ENCODE results near the gene TMEM250. TPM values are rescaled to one million over a fixed set of nuclear protein-coding genes. Genes with fewer than 3 reads are reported as not detected.
A peak's percentile ranks its signal among the peaks of the same experiment; 100 is the strongest.

Gene TMEM250
- total RNA-seq, 1 experiment from 2014 or later, result 48.4 TPM

GRCh38 chr9:136145580-136145979 lies 26.9 kb upstream of the TMEM250 start:
- TF ChIP-seq EZH2 (IDR thresholded peaks at IDR 0.05; ENCODE audit: borderline replicate concordance, low read depth, low read length, poor library complexity, severe bottlenecking), result no peak
- TF ChIP-seq, protein P1, sequence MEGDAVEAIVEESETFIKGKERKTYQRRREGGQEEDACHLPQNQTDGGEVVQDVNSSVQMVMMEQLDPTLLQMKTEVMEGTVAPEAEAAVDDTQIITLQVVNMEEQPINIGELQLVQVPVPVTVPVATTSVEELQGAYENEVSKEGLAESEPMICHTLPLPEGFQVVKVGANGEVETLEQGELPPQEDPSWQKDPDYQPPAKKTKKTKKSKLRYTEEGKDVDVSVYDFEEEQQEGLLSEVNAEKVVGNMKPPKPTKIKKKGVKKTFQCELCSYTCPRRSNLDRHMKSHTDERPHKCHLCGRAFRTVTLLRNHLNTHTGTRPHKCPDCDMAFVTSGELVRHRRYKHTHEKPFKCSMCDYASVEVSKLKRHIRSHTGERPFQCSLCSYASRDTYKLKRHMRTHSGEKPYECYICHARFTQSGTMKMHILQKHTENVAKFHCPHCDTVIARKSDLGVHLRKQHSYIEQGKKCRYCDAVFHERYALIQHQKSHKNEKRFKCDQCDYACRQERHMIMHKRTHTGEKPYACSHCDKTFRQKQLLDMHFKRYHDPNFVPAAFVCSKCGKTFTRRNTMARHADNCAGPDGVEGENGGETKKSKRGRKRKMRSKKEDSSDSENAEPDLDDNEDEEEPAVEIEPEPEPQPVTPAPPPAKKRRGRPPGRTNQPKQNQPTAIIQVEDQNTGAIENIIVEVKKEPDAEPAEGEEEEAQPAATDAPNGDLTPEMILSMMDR (conservative IDR thresholded peaks at IDR 0.05; ENCODE audit: low read depth, low read length), result no peak
- H3K27me3 ChIP-seq (replicated peaks; ENCODE audit: insufficient read depth, low read depth, low read length, poor library complexity), result no peaks in the 10 kb centered on the region
- intact Hi-C loops (cut with micrococcal nuclease; ENCODE audit: unreplicated experiment), result no loop called here
- peaks cover 13% of the 10 kb centered on the region for H3K4me1 ChIP-seq (ENCODE audit: insufficient read depth, low read length, poor library complexity, severe bottlenecking)
- H3K9me3 ChIP-seq (ENCODE audit: low read depth, low read length, poor library complexity, severe bottlenecking), result no peaks in the 10 kb centered on the region
- H3K27ac ChIP-seq (ENCODE audit: low read depth, low read length, poor library complexity, severe bottlenecking), result no peak overlapping the region
- BruUV-seq (replicated peaks), result no TSS peak
- no peaks in the 10 kb centered on the region for H3K36me3 ChIP-seq (ENCODE audit: insufficient read depth, low read length, poor library complexity, severe bottlenecking)
- POLR2A ChIA-PET (ENCODE audit: low non-redundant PET), result no interaction called here
- CTCF ChIA-PET, result interaction anchor here (0.6 kb wide), 1 partner anchor 56 kb away, joined by 5 read pairs; no protein-coding TSS in a partner anchor
- no peak overlapping the region for H3K4me3 ChIP-seq (ENCODE audit: low read depth, low read length, poor library complexity, severe bottlenecking)
- DNase-seq (ENCODE audit: low spot score), result no peak

DNA sequence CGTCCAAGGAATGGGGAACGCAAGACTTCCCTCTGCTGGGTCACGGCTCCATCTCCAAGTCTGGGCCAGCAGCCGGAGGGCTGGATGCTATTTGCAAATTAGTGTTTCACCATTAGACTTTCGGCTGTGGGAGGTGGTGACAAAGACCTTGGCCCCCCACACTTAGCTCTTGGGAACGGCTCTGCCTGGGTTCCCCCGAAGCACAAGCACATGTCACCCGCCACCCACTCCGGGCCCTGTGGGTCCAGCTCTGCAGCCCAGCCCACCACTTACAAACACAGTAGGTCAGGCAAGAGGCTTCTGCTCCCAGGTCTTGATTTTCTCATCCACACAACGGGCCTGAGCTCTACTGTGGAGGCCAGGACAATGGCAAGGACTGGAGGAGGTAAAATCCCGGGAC lies 25.8 kb upstream of the TMEM250 start:
- Histone ChIP-seq H3K9me3 (ENCODE audit: low read depth, low read length, poor library complexity, severe bottlenecking) (no peaks in the 10 kb centered on the region), H3K36me3 (ENCODE audit: insufficient read depth, low read length, poor library complexity, severe bottlenecking) (no peaks in the 10 kb centered on the region), H3K4me1 (ENCODE audit: insufficient read depth, low read length, poor library complexity, severe bottlenecking) (peaks cover 13% of the 10 kb centered on the region), H3K27ac (ENCODE audit: low read depth, low read length, poor library complexity, severe bottlenecking) (no peak overlapping the region), H3K27me3 (replicated peaks; ENCODE audit: insufficient read depth, low read depth, low read length, poor library complexity) (no peaks in the 10 kb centered on the region), H3K4me3 (ENCODE audit: low read depth, low read length, poor library complexity, severe bottlenecking) (no peak overlapping the region)
- CTCF ChIA-PET, result no interaction called here
- intact Hi-C loops (cut with micrococcal nuclease; ENCODE audit: unreplicated experiment), result no loop called here
- POLR2A ChIA-PET (ENCODE audit: low non-redundant PET), result no interaction called here
- TF ChIP-seq, protein P1 (conservative IDR thresholded peaks at IDR 0.05; ENCODE audit: low read depth, low read length), result no peak
- BruUV-seq (replicated peaks), result no TSS peak
- no peak for DNase-seq (ENCODE audit: low spot score)

- peaks cover 8% of the 10 kb centered on the region for H3K4me1 ChIP-seq (ENCODE audit: insufficient read depth, low read length, poor library complexity, severe bottlenecking)
- no peaks in the 10 kb centered on the region for H3K36me3 ChIP-seq (ENCODE audit: insufficient read depth, low read length, poor library complexity, severe bottlenecking)
- no peaks in the 10 kb centered on the region for H3K9me3 ChIP-seq (ENCODE audit: low read depth, low read length, poor library complexity, severe bottlenecking)
- DNase-seq (ENCODE audit: low spot score), result peak; percentile 45
- CTCF ChIA-PET, result interaction anchor here (0.5 kb wide), 1 partner anchor 236 kb away, joined by 5 read pairs; the partner anchor contains the start of gene CAMSAP1
- H3K27me3 ChIP-seq (replicated peaks; ENCODE audit: insufficient read depth, low read depth, low read length, poor library complexity), result no peaks in the 10 kb centered on the region
- no peak overlapping the region for H3K27ac ChIP-seq (ENCODE audit: low read depth, low read length, poor library complexity, severe bottlenecking)
- BruUV-seq (replicated peaks), result no TSS peak
- no peak overlapping the region for H3K4me3 ChIP-seq (ENCODE audit: low read depth, low read length, poor library complexity, severe bottlenecking)
- POLR2A ChIA-PET (ENCODE audit: low non-redundant PET), result no interaction called here
- intact Hi-C loops (cut with micrococcal nuclease; ENCODE audit: unreplicated experiment), result no loop called here
- TF ChIP-seq, protein P1 (conservative IDR thresholded peaks at IDR 0.05; ENCODE audit: low read depth, low read length), result peak; percentile 55
- no peak for TF ChIP-seq EZH2 (IDR thresholded peaks at IDR 0.05; ENCODE audit: borderline replicate concordance, low read depth, low read length, poor library complexity, severe bottlenecking)
Measured at GRCh38 chr9:136143215-136144001, 24.7 kb upstream of the TMEM250 start.
